Peyer's patch (tissue), 4 donors: ENCODE data around the gene EDEM2.

ENCODE experiments used
- POLR2A ChIP-seq, 2 donors: fragments of 450-650 bp; IDR thresholded peaks; one replicate each; pipeline ENCODE4 v1.5.1; 2017; ENCODE audit warnings: antibody characterized with exemption in 2 of 2, mild to moderate bottlenecking in 2 of 2, moderate library complexity in 2 of 2
- TF ChIP-seq, protein P1 (sequence below), 6 experiments: fragments of 450-650 bp in 4 of 6; fragments of 200-600 bp in 2 of 6; sonication (generic) in 1 of 6; IDR thresholded peaks; one replicate each; pipeline ENCODE4 v1.5.1; 2017 to 2019; ENCODE audit warnings: antibody characterized with exemption in 6 of 6, mild to moderate bottlenecking in 3 of 6, moderate library complexity in 1 of 6

- TF ChIP-seq, protein P1, sequence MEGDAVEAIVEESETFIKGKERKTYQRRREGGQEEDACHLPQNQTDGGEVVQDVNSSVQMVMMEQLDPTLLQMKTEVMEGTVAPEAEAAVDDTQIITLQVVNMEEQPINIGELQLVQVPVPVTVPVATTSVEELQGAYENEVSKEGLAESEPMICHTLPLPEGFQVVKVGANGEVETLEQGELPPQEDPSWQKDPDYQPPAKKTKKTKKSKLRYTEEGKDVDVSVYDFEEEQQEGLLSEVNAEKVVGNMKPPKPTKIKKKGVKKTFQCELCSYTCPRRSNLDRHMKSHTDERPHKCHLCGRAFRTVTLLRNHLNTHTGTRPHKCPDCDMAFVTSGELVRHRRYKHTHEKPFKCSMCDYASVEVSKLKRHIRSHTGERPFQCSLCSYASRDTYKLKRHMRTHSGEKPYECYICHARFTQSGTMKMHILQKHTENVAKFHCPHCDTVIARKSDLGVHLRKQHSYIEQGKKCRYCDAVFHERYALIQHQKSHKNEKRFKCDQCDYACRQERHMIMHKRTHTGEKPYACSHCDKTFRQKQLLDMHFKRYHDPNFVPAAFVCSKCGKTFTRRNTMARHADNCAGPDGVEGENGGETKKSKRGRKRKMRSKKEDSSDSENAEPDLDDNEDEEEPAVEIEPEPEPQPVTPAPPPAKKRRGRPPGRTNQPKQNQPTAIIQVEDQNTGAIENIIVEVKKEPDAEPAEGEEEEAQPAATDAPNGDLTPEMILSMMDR (IDR thresholded peaks at IDR 0.05) = no peak
- no peak for TF ChIP-seq POLR2A (IDR thresholded peaks at IDR 0.05)
Measured at GRCh38 chr20:35084998-35085397, 62.1 kb downstream of the EDEM2 start.
